Head of caudate nucleus (tissue), 42 donors: Measurements from ENCODE around the gene POLD4.

Source experiments
- DNase-seq, 42 donors: peaks; one replicate each; pipeline versions ENCODE4 v3.0.0 to v3.0.0-alpha.2; 2020 to 2021; ENCODE audit warnings: mixed read lengths in 7 of 42
- intact Hi-C: fragments of 100-400 bp; cut with DNase I; formaldehyde crosslinking; loops from one replicate; pipeline ENCODE4 v1.15.0; 2022

POLD4 gene

GRCh38 chr11:67357831-67358670 lies 4.7 kb upstream of the POLD4 start:
- intact Hi-C loops: loop anchor here (2.0 kb wide), 1 partner anchor 21 kb away; no protein-coding TSS in a partner anchor
- DNase-seq: no peak

- intact Hi-C loops: loop anchor here (2.0 kb wide), 1 partner anchor 22 kb away; no protein-coding TSS in a partner anchor
These were observed 3.7 kb upstream of the POLD4 start for GRCh38 chr11:67356864-67357561.

GRCh38 chr11:67356387-67356863 lies 3.1 kb upstream of the POLD4 start:
- DNase-seq: no peak
- intact Hi-C loops: loop anchor here (2.0 kb wide), 1 partner anchor 22 kb away; no protein-coding TSS in a partner anchor

More at GRCh38 chr11:67356864-67357561, 3.7 kb upstream of the POLD4 start:
- DNase-seq: peak in 41 of 42 donors; percentile 28 to 82 (median 59)

DNA sequence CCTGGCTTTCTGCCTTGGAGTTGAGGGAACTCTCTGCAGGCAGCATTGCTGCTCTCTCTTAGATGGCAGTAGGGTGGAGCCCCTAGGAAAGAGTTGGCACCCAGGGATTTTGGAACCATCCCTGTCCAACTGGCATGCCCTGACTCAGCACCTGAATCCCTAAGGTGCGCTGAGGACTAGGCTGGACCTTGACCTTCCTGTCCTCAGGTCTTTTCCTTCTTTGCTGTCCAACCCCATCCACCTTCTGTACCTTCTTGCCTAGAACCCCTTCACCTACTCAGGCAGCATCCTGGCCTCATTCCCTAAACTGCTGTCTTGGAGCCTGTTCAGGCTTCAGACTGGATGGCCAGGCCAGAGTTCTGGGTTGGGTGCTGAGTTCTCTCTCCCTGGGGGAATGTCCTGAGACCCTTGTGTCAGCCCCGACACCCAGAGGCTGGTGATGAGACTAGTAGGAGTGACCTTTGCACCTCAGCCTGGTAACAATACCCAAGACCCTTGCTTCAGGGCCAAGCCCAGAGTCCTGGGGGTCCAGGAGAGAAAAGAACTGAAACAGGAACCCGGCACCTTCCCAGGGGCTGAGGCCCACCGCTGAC lies 2.5 kb upstream of the POLD4 start:
- DNase-seq: no peak
- intact Hi-C loops: loop anchor here (2.0 kb wide), 1 partner anchor 23 kb away; no protein-coding TSS in a partner anchor

- intact Hi-C loops: no loop called here
- no peak for DNase-seq
These were observed 1.9 kb upstream of the POLD4 start for GRCh38 chr11:67355023-67355793.

DNA sequence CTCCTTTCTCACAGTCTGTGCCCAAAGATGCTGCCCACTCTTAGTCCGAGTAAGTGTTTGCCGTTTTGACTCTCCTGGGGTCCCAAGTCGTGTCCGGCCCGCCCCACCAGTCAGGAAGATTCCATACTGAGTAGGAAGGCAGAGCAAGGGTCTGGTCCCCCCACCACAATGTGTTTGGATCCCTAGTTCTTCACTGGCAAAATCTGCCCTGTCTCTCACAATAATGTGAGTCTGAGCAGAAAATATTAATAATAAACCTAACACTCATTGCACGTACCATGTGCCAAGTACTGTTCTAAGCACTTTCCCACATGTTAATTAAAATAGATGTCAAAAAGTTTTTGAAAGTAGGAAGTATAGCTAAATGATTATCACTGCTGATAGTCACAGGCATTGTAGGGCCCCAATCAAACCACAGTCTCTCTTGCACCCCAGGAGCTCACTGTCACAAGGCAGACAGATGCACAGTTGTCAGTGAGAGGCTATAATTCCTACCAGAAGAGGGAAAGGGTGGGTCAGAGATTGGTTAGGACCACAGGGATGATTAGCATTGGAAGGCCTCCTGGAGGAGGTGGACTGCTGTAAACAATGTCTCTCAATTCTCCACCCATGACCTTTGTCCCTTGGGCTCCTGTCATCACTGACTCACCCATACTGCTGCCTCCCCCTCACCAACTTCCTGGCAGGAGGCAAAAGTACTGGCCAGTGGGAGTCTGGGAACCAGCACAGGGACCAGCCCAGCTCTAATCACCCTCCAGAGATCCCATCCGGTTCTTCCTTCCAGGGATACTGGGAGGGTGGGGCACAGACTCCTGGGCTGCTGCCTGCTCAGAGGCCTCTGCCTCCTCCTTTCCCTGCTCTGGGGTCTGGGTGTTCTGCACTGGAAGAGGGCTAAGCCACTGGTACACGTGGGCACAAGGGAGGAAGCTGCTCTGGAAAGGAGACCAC lies 1.0 kb upstream of the POLD4 start:
- intact Hi-C loops: loop anchor here (5.0 kb wide), 1 partner anchor 38 kb away; the partner anchor contains the start of gene RAD9A
- DNase-seq: no peak

DNA sequence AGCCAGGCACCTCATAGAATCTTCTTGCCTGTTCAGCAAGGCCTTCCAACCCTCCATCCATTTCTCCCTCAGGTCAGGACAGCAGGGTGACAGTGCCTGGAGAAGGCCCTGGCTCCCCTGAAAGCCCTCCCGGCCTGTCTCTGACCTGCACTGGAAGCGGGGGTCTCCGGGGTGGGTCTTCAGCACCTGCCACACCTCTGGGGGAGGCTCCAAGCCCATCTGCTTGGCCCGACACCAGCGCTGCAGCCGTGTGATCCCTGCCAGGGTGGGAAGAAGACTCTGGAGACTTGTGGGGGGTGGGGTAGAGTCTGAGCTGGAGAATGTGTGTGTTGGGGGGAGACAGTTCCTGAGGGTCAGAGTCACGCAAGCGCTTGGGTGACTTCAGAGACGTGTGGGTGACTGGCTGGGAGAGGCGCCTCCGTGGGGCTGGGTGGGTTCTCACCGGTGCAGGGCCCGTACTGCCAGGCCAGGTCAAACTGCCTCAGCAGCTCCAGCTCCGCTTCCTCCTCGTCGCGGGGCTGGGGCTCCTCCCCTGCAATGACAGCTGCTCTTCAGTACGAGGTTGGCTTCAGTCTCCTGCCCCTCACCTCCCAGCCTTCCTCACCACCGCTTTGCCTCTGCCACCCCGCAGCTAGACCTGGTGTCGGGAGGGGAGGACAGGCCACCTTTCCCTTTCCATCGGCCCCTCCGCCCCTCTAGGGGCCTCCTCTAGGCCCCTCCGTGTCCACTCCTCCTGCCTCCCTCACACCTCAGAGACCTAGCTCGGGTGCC lies 615 bp downstream of the POLD4 start:
- intact Hi-C loops: loop anchor here (5.0 kb wide), 1 partner anchor 40 kb away; the partner anchor contains the start of gene RAD9A
- DNase-seq: peak in 10 of 42 donors; percentile 19 to 57 (median 33)

DNA sequence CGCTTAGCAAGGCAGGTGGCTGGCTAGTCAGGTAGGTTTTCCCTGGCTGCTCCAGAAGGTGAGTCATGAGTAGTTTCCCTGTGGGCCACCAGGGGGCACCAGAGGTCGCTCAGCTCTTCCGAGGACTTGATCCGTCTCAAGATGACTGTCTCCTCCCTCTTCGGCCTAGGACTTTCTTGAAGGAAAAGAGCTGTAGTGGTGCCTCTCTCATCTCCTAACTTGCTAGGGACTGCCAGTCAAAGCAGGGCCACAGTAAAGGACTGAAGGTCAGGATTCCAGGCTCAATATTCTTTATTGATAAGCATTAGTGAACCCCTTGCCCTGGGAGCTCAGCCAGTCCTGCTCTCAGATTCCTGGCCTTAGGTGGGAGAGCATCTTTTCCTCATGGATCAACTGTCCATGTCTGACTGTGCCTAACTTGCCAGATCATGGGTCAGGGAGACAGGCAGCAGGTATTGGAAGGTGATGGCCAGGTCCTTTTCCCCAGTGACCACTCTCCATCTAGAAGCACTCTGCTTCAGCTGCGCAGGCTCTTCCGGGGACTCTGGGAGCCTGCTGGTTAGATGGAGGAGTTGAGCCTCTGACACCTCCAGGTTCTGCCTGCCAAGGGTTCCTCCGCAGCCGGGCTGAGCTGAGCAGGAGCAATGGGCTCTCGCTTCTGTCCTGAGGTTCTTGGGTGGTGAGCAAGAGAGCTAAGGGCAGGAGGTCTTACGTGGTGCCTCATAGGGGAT lies 1.9 kb downstream of the POLD4 start:
- peak in 39 of 42 donors; percentile 35 to 84 (median 64) for DNase-seq
- intact Hi-C loops: loop anchor here (5.0 kb wide), 1 partner anchor 41 kb away; the partner anchor contains the start of gene RAD9A

DNA sequence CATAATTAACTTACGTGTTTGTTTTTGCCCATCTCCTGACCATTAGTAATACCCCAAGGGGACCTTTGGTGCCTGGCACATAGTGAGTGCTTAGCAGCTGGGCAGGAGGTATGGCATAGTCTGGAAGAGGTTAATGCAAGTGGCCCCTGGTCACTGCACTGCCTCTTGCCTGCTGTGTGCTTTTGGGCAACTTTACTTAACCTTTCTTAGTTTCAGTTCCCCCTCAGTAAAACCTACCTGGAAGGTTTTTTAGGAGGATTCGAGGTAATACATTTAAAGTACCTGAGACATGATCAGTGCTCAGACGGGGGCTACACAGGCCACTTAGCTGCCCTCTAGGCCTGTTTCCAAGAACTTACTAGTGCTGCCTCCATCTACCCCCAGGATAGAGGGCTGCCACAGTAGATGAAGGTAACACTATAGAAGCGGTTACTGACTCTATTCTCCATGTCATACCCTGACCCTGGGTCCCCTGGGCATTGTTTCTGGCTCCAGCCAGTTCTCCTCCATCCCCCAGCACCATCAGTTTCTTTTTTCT lies 3.3 kb downstream of the POLD4 start:
- intact Hi-C loops: loop anchor here (5.0 kb wide), 1 partner anchor 42 kb away; the partner anchor contains the start of gene RAD9A
- DNase-seq: no peak

GRCh38 chr11:67349457-67349856 lies 3.9 kb downstream of the POLD4 start:
- intact Hi-C loops: no loop called here
- no peak for DNase-seq

DNA sequence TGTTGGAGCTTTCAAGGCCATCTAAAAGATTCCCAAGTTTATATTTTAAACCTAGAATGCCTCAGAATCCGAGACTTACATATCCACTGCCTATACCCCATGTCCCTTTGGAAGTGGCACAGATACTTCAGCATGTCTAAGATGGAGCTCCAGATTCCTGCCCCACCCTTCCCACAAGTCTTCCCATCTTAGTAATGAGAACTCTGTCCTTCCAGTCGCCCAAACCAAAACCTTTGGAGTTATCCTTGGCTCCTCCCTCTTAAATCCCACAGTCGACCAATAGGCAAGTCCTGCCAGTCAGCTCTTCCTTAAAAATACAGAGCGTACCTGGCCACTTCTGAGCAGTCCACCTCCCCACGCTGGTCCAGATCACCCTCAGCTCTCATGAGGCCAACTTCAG lies 4.3 kb downstream of the POLD4 start:
- no peak for DNase-seq
- intact Hi-C loops: no loop called here

DNA sequence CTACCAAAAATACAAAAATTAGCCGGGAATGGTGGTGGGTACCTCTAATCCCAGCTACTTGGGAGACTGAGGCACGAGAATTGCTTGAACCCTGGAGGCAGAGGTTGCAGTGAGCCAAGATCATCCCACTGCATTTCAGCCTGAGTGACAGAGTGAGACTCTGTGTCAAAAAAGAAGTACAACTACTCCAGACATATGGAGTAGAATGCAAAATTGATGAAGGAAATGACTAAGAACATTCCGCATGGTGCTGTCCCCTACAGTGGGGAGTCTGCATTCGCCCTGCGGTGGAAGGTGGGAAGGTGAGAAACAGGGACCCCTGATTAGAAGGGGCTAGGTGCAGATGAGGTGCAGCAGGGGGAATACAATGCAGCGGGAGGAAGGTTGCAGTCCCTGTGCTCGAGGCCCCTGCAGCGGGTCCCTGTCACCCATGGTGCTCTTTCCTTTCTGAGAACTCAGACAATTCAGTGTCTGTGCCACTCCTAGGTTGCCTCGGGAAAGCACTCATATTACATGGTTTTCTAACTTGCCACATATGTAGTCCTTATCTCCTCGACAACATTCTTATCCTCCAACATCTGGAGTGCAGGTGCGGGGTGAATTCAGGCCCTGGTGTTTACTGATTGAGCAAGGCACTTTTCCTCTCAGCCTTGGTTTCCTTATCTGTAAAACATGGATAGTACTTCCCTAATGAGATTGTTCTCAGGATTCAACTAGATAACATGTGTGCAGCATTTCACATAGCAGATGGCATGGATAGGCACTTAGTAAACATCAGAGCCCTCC lies 5.2 kb downstream of the POLD4 start:
- intact Hi-C loops: no loop called here
- DNase-seq: no peak

GRCh38 chr11:67345920-67346819 lies 7.2 kb downstream of the POLD4 start:
- DNase-seq: peak in 7 of 42 donors; percentile 29 to 54 (median 39)
- intact Hi-C loops: no loop called here
